ENCODE data around the gene TYR.
"Not testable (repeated sequence)": the region's sequence is repeated elsewhere in the genome, so short reads cannot be mapped to it uniquely, and the experiment has no call there.

Gene TYR

GRCh38 chr11:89177691-89178231, at the start of gene TYR:
TSS of gene TYR (plus strand) at chr11:89177875. CDS start at chr11:89177954, 79 bp downstream.
- no peak for DNase-seq (ENCODE audit: low read depth in 2 of 2)

GRCh38 chr11:89136606-89137005, 41.1 kb upstream of the TYR start:
- no peak for DNase-seq (ENCODE audit: low read depth in 2 of 2)

- no peak for DNase-seq (ENCODE audit: low read depth in 2 of 2)
These were observed 30.4 kb upstream of the TYR start for GRCh38 chr11:89147229-89147628.

GRCh38 chr11:89159974-89160373, 17.7 kb upstream of the TYR start:
- DNase-seq (ENCODE audit: low read depth in 2 of 2), result no peak

GRCh38 chr11:89161949-89162348, 15.7 kb upstream of the TYR start:
- DNase-seq (ENCODE audit: low read depth in 2 of 2), result no peak

- no peak for DNase-seq (ENCODE audit: low read depth in 2 of 2)
These were observed 14.0 kb upstream of the TYR start for GRCh38 chr11:89163686-89164085.

- DNase-seq (ENCODE audit: low read depth in 2 of 2), result no peak
These were observed 9.3 kb upstream of the TYR start for GRCh38 chr11:89168396-89168795.

- no peak for DNase-seq (ENCODE audit: low read depth in 2 of 2)
These were observed 1.9 kb upstream of the TYR start for GRCh38 chr11:89175796-89176195.

GRCh38 chr11:89176938-89177337, 737 bp upstream of the TYR start:
- DNase-seq (ENCODE audit: low read depth in 2 of 2), result no peak

GRCh38 chr11:89181111-89181510, 3.4 kb downstream of the TYR start:
- no peak for DNase-seq (ENCODE audit: low read depth in 2 of 2)

- no peak for DNase-seq (ENCODE audit: low read depth in 2 of 2)
These were observed 5.3 kb downstream of the TYR start for GRCh38 chr11:89182773-89183518.

GRCh38 chr11:89184021-89184420, 6.3 kb downstream of the TYR start:
- no peak for DNase-seq (ENCODE audit: low read depth in 2 of 2)

- DNase-seq (ENCODE audit: low read depth in 2 of 2), result no peak
These were observed 12.1 kb downstream of the TYR start for GRCh38 chr11:89189776-89190175.

GRCh38 chr11:89201138-89201537, 23.5 kb downstream of the TYR start:
- no peak for DNase-seq (ENCODE audit: low read depth in 2 of 2)

GRCh38 chr11:89203814-89204213, 26.1 kb downstream of the TYR start:
- no peak for DNase-seq (ENCODE audit: low read depth in 2 of 2)

GRCh38 chr11:89205378-89205777, 27.7 kb downstream of the TYR start:
- no peak for DNase-seq (ENCODE audit: low read depth in 2 of 2)

GRCh38 chr11:89220684-89221339, 43.1 kb downstream of the TYR start:
- no peak for DNase-seq (ENCODE audit: low read depth in 2 of 2)

GRCh38 chr11:89235083-89235482, 57.4 kb downstream of the TYR start:
- DNase-seq (ENCODE audit: low read depth in 2 of 2), result no peak

GRCh38 chr11:89235976-89236375, 58.3 kb downstream of the TYR start:
- no peak for DNase-seq (ENCODE audit: low read depth in 2 of 2)

GRCh38 chr11:89247007-89247406, 69.3 kb downstream of the TYR start:
- not testable (repeated sequence) for DNase-seq (ENCODE audit: low read depth in 2 of 2)

GRCh38 chr11:89249196-89249595, 71.5 kb downstream of the TYR start:
- no peak for DNase-seq (ENCODE audit: low read depth in 2 of 2)

GRCh38 chr11:89261483-89261882, 83.8 kb downstream of the TYR start:
- DNase-seq (ENCODE audit: low read depth in 2 of 2), result not testable (repeated sequence)

GRCh38 chr11:89267660-89268302, 90.1 kb downstream of the TYR start:
- DNase-seq (ENCODE audit: low read depth in 2 of 2), result no peak
